Ascending aorta (tissue), 2 donors: ENCODE data around the gene TLE6. TPM values are rescaled to one million over a fixed set of nuclear protein-coding genes. Genes with fewer than 3 reads are reported as not detected.

ENCODE experiments used
- DNase-seq, 2 donors: peaks; one replicate each; pipeline ENCODE4 v3.0.0-alpha.2; 2019; ENCODE audit warnings: low spot score in 2 of 2
- H3K27ac ChIP-seq, 2 donors: fragments of 200-600 bp; sonication (generic); one replicate each; pipeline ENCODE4 v1.5.1; 2016 to 2017; ENCODE audit warnings: mild to moderate bottlenecking in 1 of 2
- H3K27me3 ChIP-seq: fragments of 200-600 bp; sonication (generic); one replicate; pipeline ENCODE4 v1.5.1; 2017
- H3K36me3 ChIP-seq, 2 donors: fragments of 200-600 bp; sonication (generic); one replicate each; pipeline ENCODE4 v1.5.1; 2016
- H3K4me1 ChIP-seq, 2 donors: fragments of 200-600 bp; sonication (generic); one replicate each; pipeline ENCODE4 v1.5.1; 2016 to 2017; ENCODE audit warnings: mild to moderate bottlenecking in 1 of 2
- H3K4me3 ChIP-seq, 2 donors: fragments of 200-600 bp; sonication (generic); one replicate each; pipeline ENCODE4 v1.5.1; 2016 to 2017; ENCODE audit warnings: mild to moderate bottlenecking in 1 of 2
- H3K9me3 ChIP-seq, 2 donors: fragments of 200-600 bp; sonication (generic); one replicate each; pipeline ENCODE4 v1.5.1; 2016
- CTCF ChIP-seq, 3 experiments: fragments of 200-600 bp in 2 of 3; fragments of 450-650 bp in 1 of 3; sonication (generic) in 2 of 3; IDR thresholded peaks; one replicate each; pipeline ENCODE4 v1.5.1; 2016 to 2019; ENCODE audit warnings: antibody characterized with exemption in 3 of 3, mild to moderate bottlenecking in 1 of 3, moderate library complexity in 1 of 3
- intact Hi-C: fragments of 100-400 bp; cut with DNase I; formaldehyde crosslinking; loops from one replicate; pipeline ENCODE4 v1.15.1; 2023
- total RNA-seq: library from RNA; depleted of rRNA; stranded (reverse); fragments of >200 nt; gene quantifications from one replicate; pipeline ENCODE4 v1.1.0, GENCODE V29; 2016

The TLE6 gene
- total RNA-seq, 1 donor from 2014 or later: not detected

GRCh38 chr19:2944775-2945574 lies 32.4 kb upstream of the TLE6 start, which contains the start of gene ZNF77:
TSS of gene ZNF77 (minus strand) at chr19:2944971. CDS start at chr19:2944840, 131 bp downstream.
- H3K27me3 ChIP-seq: no peaks in the 10 kb centered on the region
- no peaks in the 10 kb centered on the region for H3K36me3 ChIP-seq
- peak within 1 kb of the TSS; percentile 97 for H3K4me3 ChIP-seq
- peaks cover 6 to 19% of the 10 kb centered on the region in 2 donors for H3K4me1 ChIP-seq
- intact Hi-C loops: loop anchor here (1.0 kb wide), 2 partner anchors 45 to 240 kb away; partner anchors contain the start of genes NCLN and ZNF57
- DNase-seq: peak; percentile 95 to 99
- peak within 1 kb of the TSS; percentile 80 to 91 for H3K27ac ChIP-seq
- H3K9me3 ChIP-seq: no peaks in the 10 kb centered on the region
- peak in 2 of 3 experiments; percentile 9 to 11 for TF ChIP-seq CTCF (IDR thresholded peaks at IDR 0.05)

- Histone ChIP-seq H3K4me3 (peak overlapping the region; percentile 97), H3K9me3 (no peaks in the 10 kb centered on the region), H3K36me3 (no peaks in the 10 kb centered on the region), H3K27me3 (no peaks in the 10 kb centered on the region), H3K27ac (peak overlapping the region; percentile 80 to 91), H3K4me1 (peaks cover 6 to 19% of the 10 kb centered on the region in 2 donors)
- DNase-seq: no peak
- TF ChIP-seq CTCF (IDR thresholded peaks at IDR 0.05): no peak
- intact Hi-C loops: loop anchor here (1.0 kb wide), 2 partner anchors 45 to 240 kb away; partner anchors contain the start of genes NCLN and ZNF57
These were observed 31.7 kb upstream of the TLE6 start for GRCh38 chr19:2945575-2946184.

GRCh38 chr19:2949939-2950285 lies 27.5 kb upstream of the TLE6 start:
- intact Hi-C loops: loop anchor here (1.0 to 5.0 kb wide), 8 partner anchors 27 to 235 kb away; partner anchors contain the start of genes GNA11, NCLN, TLE5 and TLE6
- Histone ChIP-seq H3K27ac (peak overlapping the region; percentile 97), H3K4me1 (peaks cover 6 to 12% of the 10 kb centered on the region in 2 donors), H3K9me3 (no peaks in the 10 kb centered on the region), H3K27me3 (no peaks in the 10 kb centered on the region), H3K36me3 (no peaks in the 10 kb centered on the region), H3K4me3 (peak overlapping the region; percentile 83 to 86)
- DNase-seq: no peak
- no peak for TF ChIP-seq CTCF (IDR thresholded peaks at IDR 0.05)

GRCh38 chr19:2950286-2951124 lies 26.9 kb upstream of the TLE6 start:
- intact Hi-C loops: loop anchor here (1.0 to 5.0 kb wide), 8 partner anchors 26 to 235 kb away; partner anchors contain the start of genes GNA11, NCLN, TLE5 and TLE6
- Histone ChIP-seq H3K27me3 (no peaks in the 10 kb centered on the region), H3K4me3 (peak overlapping the region; percentile 83 to 86), H3K27ac (peak overlapping the region; percentile 97), H3K36me3 (no peaks in the 10 kb centered on the region), H3K4me1 (peaks cover 6 to 10% of the 10 kb centered on the region in 2 donors), H3K9me3 (no peaks in the 10 kb centered on the region)
- no peak for TF ChIP-seq CTCF (IDR thresholded peaks at IDR 0.05)
- peak; percentile 99 to 100 for DNase-seq

GRCh38 chr19:2952953-2953481 lies 24.3 kb upstream of the TLE6 start:
- DNase-seq: no peak
- peaks cover 6 to 9% of the 10 kb centered on the region in 2 donors for H3K4me1 ChIP-seq
- H3K36me3 ChIP-seq: no peaks in the 10 kb centered on the region
- H3K27ac ChIP-seq: no peak overlapping the region
- intact Hi-C loops: loop anchor here (5.0 kb wide), 1 partner anchor 209 kb away; no protein-coding TSS in a partner anchor
- peak overlapping the region in 1 of 2 donors; percentile 1 for H3K4me3 ChIP-seq
- no peaks in the 10 kb centered on the region for H3K9me3 ChIP-seq
- H3K27me3 ChIP-seq: no peaks in the 10 kb centered on the region
- no peak for TF ChIP-seq CTCF (IDR thresholded peaks at IDR 0.05)
